ENCODE measurements around the gene CDKAL1. TPM values are rescaled to one million over a fixed set of nuclear protein-coding genes. Genes with fewer than 3 reads are reported as not detected.

CDKAL1 gene
- total RNA-seq, 1 experiment from 2014 or later: 16.1 TPM

GRCh38 chr6:20687494-20687893, 153.2 kb downstream of the CDKAL1 start:
- H3K4me2 ChIP-seq: no peak overlapping the region
- H4K20me1 ChIP-seq (ENCODE audit: insufficient read depth): no peaks in the 10 kb centered on the region
- DNase-seq: no peak
- H3F3A ChIP-seq (ENCODE audit: insufficient read depth, low read depth): no peaks in the 10 kb centered on the region
- no peak overlapping the region for H2AFZ ChIP-seq
- POLR2A ChIA-PET (ENCODE audit: unreplicated experiment): no interaction called here
- no TSS peak for BruUV-seq (replicated peaks)
- H3K27ac ChIP-seq: no peak overlapping the region
- no peaks in the 10 kb centered on the region; the same call in 1 of the 2 replicates for H3K9me3 ChIP-seq (ENCODE audit: insufficient read depth, low read depth)
- no peaks in the 10 kb centered on the region for H3K36me3 ChIP-seq (ENCODE audit: low read depth)
- intact Hi-C loops (cut with micrococcal nuclease; ENCODE audit: unreplicated experiment): no loop called here
- TF ChIP-seq EZH2 (IDR thresholded peaks at IDR 0.05; ENCODE audit: low read depth) (no peak), CTCF (conservative IDR thresholded peaks at IDR 0.05) (no peak)
- H3K9me2 ChIP-seq (ENCODE audit: insufficient read depth): no peaks in the 10 kb centered on the region
- no peaks in the 10 kb centered on the region for H3K27me3 ChIP-seq (ENCODE audit: insufficient read depth, low read depth)
- H3K4me3 ChIP-seq: no peak overlapping the region
- H3K79me2 ChIP-seq (ENCODE audit: low read depth): 0 out of 2 replicates have a peak, but pooled peaks cover 2% of the 10 kb centered on the region
- peaks cover 12% of the 10 kb centered on the region for H3K4me1 ChIP-seq (replicated peaks; ENCODE audit: insufficient read depth)
- CTCF ChIA-PET: no interaction called here

- no peak for DNase-seq
- POLR2A ChIA-PET (ENCODE audit: unreplicated experiment): no interaction called here
Observed at GRCh38 chr6:20688710-20689500, 154.6 kb downstream of the CDKAL1 start.

GRCh38 chr6:20691185-20691584, 156.9 kb downstream of the CDKAL1 start:
- no peaks in the 10 kb centered on the region for H3K9me2 ChIP-seq (ENCODE audit: insufficient read depth)
- no peaks in the 10 kb centered on the region for H3K27me3 ChIP-seq (ENCODE audit: insufficient read depth, low read depth)
- no peak overlapping the region for H3K4me2 ChIP-seq
- intact Hi-C loops (cut with micrococcal nuclease; ENCODE audit: unreplicated experiment): no loop called here
- H2AFZ ChIP-seq: no peak overlapping the region
- 0 out of 2 replicates have a peak, but pooled peaks cover 2% of the 10 kb centered on the region for H3K79me2 ChIP-seq (ENCODE audit: low read depth)
- BruUV-seq (replicated peaks): no TSS peak
- DNase-seq: no peak
- no peaks in the 10 kb centered on the region for H3F3A ChIP-seq (ENCODE audit: insufficient read depth, low read depth)
- TF ChIP-seq CTCF (conservative IDR thresholded peaks at IDR 0.05): no peak
- no peak for TF ChIP-seq EZH2 (IDR thresholded peaks at IDR 0.05; ENCODE audit: low read depth)
- H4K20me1 ChIP-seq (ENCODE audit: insufficient read depth): no peaks in the 10 kb centered on the region
- POLR2A ChIA-PET (ENCODE audit: unreplicated experiment): no interaction called here
- H3K36me3 ChIP-seq (ENCODE audit: low read depth): no peaks in the 10 kb centered on the region
- no peak overlapping the region for H3K27ac ChIP-seq
- H3K9me3 ChIP-seq (ENCODE audit: insufficient read depth, low read depth): no peaks in the 10 kb centered on the region; the same call in 1 of the 2 replicates
- CTCF ChIA-PET: no interaction called here
- H3K4me1 ChIP-seq (replicated peaks; ENCODE audit: insufficient read depth): peaks cover 12% of the 10 kb centered on the region
- no peak overlapping the region for H3K4me3 ChIP-seq

More at GRCh38 chr6:20688710-20689500, 154.6 kb downstream of the CDKAL1 start:
- intact Hi-C loops (cut with micrococcal nuclease; ENCODE audit: unreplicated experiment): no loop called here
- peaks cover 12% of the 10 kb centered on the region for H3K4me1 ChIP-seq (replicated peaks; ENCODE audit: insufficient read depth)
- H3K27me3 ChIP-seq (ENCODE audit: insufficient read depth, low read depth): no peaks in the 10 kb centered on the region
- peak overlapping the region; percentile 20 for H3K4me2 ChIP-seq
- H3K36me3 ChIP-seq (ENCODE audit: low read depth): no peaks in the 10 kb centered on the region
- H3K9me3 ChIP-seq (ENCODE audit: insufficient read depth, low read depth): no peaks in the 10 kb centered on the region; the same call in 1 of the 2 replicates
- no peak overlapping the region for H3K4me3 ChIP-seq
- BruUV-seq (replicated peaks): no TSS peak
- H3K79me2 ChIP-seq (ENCODE audit: low read depth): 0 out of 2 replicates have a peak, but pooled peaks cover 2% of the 10 kb centered on the region
- 0 out of 2 replicates have a peak overlapping the region, but pooled peaks have one; percentile 17 for H3K27ac ChIP-seq
- CTCF ChIA-PET: interaction anchor here (0.6 kb wide), 2 partner anchors 245 to 1628 kb away, joined by 4 to 5 read pairs; no protein-coding TSS in a partner anchor
- no peak for TF ChIP-seq EZH2 (IDR thresholded peaks at IDR 0.05; ENCODE audit: low read depth)
- no peak for TF ChIP-seq CTCF (conservative IDR thresholded peaks at IDR 0.05)
- no peaks in the 10 kb centered on the region for H3K9me2 ChIP-seq (ENCODE audit: insufficient read depth)
- no peak overlapping the region for H2AFZ ChIP-seq
- H3F3A ChIP-seq (ENCODE audit: insufficient read depth, low read depth): no peaks in the 10 kb centered on the region
- no peaks in the 10 kb centered on the region for H4K20me1 ChIP-seq (ENCODE audit: insufficient read depth)
